HG03457 (cell line): ENCODE results near the gene CHRNB1.

Experiments
- ATAC-seq: cut with Tn5 transposase; IDR thresholded peaks from one replicate; pipeline ENCODE4 v1.9.1; 2021; ENCODE audit warnings: moderate number of reproducible peaks; ENCODE audit not compliant: unreplicated experiment

CHRNB1 gene

GRCh38 chr17:7437950-7438614, 6.8 kb upstream of the CHRNB1 start:
- ATAC-seq, result no peak

- ATAC-seq, result no peak
Measured at GRCh38 chr17:7438656-7439460, 6.0 kb upstream of the CHRNB1 start.

GRCh38 chr17:7439462-7440112, 5.3 kb upstream of the CHRNB1 start, which contains the start of gene FGF11:
TSS of gene FGF11 (plus strand) at chr17:7439512. CDS start at chr17:7439621, 109 bp downstream.
- ATAC-seq, result no peak

GRCh38 chr17:7440113-7440833, 4.6 kb upstream of the CHRNB1 start:
- no peak for ATAC-seq

GRCh38 chr17:7440834-7441195, 4.0 kb upstream of the CHRNB1 start:
- no peak for ATAC-seq

- no peak for ATAC-seq
Measured at GRCh38 chr17:7441266-7441665, 3.6 kb upstream of the CHRNB1 start.

- no peak for ATAC-seq
Measured at GRCh38 chr17:7442142-7442541, 2.7 kb upstream of the CHRNB1 start.

- ATAC-seq, result no peak
Measured at GRCh38 chr17:7443499-7444485, 1.1 kb upstream of the CHRNB1 start.

- ATAC-seq, result no peak
Measured at GRCh38 chr17:7445619-7445968, 733 bp downstream of the CHRNB1 start.

GRCh38 chr17:7448461-7448860, 3.6 kb downstream of the CHRNB1 start:
- ATAC-seq, result no peak

GRCh38 chr17:7459961-7460545, 15.2 kb downstream of the CHRNB1 start:
- ATAC-seq, result no peak

- no peak for ATAC-seq
Measured at GRCh38 chr17:7460850-7461660, 16.2 kb downstream of the CHRNB1 start.

GRCh38 chr17:7462474-7463371, 17.9 kb downstream of the CHRNB1 start:
- no peak for ATAC-seq

- ATAC-seq, result no peak
Measured at GRCh38 chr17:7463372-7463846, 18.5 kb downstream of the CHRNB1 start.

- ATAC-seq, result no peak
Measured at GRCh38 chr17:7464081-7464480, 19.2 kb downstream of the CHRNB1 start.

- ATAC-seq, result no peak
Measured at GRCh38 chr17:7465597-7466275, 20.9 kb downstream of the CHRNB1 start.

- ATAC-seq, result no peak
Measured at GRCh38 chr17:7466318-7466638, 21.4 kb downstream of the CHRNB1 start.
